Stimulated activated CD4-positive, alpha-beta T cell treated with anti-CD3 and anti-CD28 coated beads, Interleukin-15, amount 100 ng/mL, for 48 hours (primary cell): ENCODE results near the gene LRRC17.
"Not testable (repeated sequence)": the region's sequence is repeated elsewhere in the genome, so short reads cannot be mapped to it uniquely, and the experiment has no call there.

Experiments used
- DNase-seq, 2 donors: peaks; one replicate each; pipeline ENCODE4 v3.0.0-alpha.2; 2020; ENCODE audit warnings: low read depth in 2 of 2

The LRRC17 gene

DNA sequence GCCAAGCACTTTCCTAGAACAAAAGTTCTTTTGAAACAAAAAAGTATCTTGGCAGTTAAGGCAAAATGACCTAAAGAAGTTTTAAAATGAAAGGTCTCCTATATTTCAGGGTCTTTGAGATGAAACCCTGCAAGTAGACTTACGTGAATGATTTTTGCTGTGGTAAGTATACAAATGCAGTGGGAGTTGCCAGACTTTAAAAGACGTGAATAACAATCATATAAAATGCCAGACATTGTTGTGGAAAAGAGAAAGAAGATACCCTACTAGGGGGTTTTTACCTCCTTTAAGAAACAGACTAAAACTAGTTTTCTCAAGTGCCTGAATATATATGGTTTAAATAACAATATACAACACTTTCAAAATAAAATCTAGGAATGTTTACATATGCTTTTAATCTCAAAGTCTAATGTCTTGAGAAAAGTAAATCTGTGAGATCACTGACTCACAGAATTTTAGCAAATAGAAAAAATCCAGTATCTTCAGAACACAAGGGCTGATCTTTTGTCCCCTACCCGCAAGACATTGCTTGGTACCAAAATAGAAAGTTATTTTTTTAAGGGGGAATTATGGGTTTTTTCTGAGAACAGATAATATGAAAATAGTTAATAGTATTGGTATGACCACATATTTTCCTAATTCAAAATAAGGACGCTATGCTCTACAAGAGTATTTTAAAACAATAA, 29.5 kb downstream of the LRRC17 start:
- DNase-seq, result no peak

DNA sequence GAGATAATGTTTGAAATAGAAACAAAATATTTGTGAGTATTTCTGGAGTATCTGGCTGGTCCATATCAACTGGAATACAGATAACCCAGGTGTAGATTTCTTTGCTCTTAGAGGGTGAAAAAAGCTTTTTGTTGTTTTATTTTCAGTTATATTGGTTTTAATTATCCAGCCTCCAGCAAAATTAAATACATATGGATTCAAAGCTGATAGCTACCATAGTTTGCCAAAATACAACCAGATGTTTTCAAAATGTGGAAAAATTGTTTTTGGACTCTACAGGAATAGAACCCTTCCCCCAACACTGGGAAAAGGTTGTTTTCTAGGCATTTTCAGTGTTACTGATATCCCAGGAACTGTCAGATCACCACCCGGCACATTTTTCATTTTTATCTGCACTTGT, 30.1 kb downstream of the LRRC17 start:
- no peak for DNase-seq

DNA sequence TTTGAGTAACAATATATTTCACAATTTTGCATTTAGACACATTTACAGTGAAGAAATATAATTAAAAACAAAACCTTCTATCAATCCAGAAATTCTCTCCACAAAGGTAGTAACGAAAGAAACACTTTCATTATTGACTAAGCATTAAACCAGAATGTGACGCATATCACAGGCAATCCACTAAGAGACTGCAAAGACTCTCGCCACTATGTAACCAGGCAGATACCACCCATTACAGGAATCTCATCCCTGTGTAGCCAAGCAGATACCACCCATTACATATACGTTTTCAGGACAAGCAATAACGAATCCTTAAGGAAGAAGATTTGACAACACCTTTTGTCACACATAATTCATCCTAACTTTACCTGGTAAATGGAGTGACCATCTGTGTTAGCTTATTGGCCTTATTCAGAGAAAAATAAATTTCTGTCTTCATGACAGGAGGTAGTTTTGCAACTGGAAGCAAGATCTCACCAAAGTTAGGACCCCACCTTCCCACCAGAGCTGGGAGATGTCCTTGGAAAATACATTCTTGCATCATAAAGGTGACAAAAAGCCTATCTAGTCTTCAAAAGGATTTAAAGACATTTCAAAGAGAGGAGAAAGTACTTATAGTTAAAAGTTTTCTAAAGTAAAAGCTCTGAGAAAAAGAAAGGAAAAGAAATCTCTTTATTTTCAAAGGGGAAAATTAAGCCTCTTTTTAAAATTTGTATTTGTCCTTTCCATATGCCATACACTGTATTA, 30.8 kb downstream of the LRRC17 start:
- DNase-seq, result no peak

DNA sequence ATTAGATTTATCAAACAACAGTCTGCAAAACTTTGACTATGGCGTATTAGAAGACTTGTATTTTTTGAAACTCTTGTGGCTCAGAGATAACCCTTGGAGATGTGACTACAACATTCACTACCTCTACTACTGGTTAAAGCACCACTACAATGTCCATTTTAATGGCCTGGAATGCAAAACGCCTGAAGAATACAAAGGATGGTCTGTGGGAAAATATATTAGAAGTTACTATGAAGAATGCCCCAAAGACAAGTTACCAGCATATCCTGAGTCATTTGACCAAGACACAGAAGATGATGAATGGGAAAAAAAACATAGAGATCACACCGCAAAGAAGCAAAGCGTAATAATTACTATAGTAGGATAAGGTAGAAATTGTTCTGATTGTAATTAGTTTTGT, 31.4 kb downstream of the LRRC17 start:
- no peak for DNase-seq

DNA sequence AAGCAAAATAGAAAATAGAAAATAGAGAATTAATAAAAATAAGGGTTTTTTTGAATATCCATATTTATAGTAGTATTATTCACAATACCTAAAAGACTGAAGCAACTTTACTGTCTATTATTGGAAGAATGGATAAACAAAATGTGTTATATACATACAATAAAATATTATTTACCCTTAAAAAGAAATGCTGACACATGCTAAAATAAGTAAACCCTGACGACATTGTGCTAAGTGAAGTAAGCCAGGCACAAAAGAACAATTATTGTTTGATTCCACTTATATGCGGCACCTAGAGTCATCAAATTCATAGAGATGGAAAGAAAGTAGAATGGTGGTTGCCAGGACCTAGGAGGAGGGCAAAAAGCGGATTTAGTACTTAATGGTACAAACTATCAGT, 39.0 kb downstream of the LRRC17 start:
- DNase-seq, result no peak

DNA sequence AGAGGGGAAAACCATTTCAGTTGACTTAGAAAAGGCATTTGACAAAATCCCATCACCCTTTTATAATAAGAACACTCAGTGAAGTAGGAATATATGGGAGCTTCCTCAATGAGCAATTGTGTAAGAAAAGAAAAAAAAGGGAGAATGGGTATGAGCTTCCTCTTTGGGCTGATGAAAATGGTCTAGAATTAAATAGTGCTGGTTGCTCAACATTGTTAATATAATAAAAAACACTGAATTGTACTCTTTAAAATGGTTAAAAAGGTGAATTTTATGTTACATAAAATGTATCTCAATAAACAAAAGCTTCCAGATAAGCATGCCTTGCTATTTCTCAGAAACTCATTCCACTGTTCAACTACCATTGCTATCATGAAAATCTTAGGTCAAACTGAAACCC, 40.6 kb downstream of the LRRC17 start:
- no peak for DNase-seq

DNA sequence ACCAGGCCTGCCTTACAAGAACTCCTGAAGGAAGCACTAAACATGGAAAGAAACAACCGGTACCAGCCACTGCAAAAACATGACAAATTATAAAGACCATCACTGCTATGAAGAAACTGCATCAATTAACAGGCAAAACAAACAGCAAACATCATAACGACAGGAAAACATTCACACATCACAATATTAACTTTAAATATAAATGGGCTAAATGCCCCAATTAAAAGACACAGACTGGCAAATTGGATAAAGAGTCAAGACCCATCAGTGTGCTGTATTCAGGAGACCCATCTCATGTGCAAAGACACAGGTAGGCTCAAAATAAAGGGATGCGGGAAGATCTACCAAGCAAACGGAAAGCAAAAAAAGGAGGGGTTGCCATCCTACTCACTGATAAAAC, 41.6 kb downstream of the LRRC17 start:
- not testable (repeated sequence) for DNase-seq

DNA sequence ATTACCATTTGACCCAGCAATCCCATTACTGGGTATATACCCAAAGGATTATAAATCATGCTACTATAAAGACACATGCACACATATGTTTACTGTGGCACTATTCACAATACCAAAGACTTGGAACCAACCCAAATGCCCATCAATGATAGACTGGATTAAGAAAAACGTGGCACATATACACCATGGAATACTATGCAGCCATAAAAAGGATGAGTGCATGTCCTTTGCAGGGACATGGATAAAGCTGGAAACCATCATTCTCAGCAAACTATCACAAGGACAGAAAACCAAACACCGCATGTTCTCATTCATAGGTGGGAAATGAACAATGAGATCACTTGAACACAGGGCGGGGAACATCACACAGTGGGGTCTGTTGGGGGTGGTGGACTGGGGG, 45.2 kb downstream of the LRRC17 start:
- DNase-seq, result not testable (repeated sequence)

DNA sequence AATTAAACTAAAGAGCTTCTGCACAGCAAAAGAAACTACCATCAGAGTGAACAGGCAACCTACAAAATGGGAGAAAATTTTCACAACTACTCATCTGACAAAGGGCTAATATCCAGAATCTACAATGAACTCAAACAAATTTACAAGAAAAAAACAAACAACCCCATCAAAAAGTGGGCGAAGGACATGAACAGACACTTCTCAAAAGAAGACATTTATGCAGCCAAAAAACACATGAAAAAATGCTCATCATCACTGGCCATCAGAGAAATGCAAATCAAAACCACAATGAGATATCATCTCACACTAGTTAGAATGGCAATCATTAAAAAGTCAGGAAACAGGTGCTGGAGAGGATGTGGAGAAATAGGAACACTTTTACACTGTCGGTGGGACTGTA, 49.2 kb downstream of the LRRC17 start:
- DNase-seq, result not testable (repeated sequence)

DNA sequence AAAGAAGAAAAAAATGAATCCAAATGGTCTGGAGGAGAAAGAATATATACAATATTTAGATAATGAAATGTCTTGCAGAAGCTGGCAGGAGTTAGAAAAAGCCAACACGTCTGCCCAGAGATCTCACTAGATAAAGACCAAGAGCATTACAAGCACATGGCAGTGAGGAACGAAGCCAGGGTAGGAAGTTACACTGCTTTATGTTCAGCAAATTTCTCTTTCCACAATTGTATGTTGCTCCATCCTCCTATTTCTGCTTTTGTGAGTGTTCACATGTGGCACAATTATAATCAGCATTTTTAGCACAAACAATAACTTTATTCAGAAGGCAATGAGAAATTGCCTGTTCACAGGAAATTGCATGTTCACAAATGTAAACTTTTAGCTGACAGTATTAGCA, 53.7 kb downstream of the LRRC17 start:
- DNase-seq, result no peak

DNA sequence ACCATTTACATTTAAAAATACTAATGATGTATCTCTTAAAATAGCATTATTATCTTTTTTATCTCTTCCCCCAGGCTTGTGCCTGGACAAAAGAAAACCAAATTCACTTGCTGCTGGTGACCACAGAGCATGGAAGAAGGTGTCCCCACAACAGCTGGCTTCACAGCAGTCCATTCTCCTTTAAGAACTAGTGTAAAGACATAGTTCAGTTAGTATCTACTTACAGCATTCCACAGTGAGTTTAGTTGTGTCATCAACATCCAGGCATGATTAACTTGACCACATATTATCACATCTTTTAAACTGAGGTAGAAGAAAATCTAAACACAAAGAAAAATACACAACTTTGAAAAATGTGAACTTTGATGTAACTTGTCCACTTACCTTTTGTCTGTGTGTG, 55.0 kb downstream of the LRRC17 start:
- no peak for DNase-seq

DNA sequence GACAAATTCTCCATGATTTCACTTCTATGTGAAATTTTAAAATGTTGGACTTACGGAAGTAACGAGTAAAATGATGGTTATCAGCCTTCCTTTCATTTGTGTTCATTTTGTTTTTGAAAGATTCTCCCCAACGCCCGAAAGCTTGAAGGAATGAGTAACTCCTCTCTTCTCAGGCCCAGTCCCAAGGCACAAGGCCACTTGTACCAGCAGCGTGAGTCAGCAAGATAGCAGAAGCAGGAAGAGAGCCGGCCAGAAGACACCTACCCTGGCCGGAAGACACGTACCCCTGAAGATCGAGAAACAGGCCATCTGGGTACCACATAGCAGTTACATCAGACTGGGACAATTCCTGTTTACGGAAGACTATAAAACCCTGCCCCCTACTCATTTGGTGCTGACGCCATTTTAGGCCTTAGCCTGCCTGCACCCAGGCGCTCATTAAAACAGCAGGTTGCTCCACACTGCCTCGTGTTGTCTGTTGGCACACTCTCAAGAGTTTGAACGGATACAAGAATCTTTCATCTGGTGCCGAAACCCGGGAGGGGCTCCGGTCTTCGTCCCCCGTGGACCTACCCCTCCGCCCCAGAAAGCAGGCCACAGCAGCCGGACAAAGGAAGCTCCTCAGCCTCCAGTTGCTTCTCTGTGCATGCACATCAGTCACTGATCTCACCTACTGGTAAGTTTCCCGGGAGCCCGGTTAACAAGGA, 60.4 kb downstream of the LRRC17 start:
- DNase-seq, result no peak

DNA sequence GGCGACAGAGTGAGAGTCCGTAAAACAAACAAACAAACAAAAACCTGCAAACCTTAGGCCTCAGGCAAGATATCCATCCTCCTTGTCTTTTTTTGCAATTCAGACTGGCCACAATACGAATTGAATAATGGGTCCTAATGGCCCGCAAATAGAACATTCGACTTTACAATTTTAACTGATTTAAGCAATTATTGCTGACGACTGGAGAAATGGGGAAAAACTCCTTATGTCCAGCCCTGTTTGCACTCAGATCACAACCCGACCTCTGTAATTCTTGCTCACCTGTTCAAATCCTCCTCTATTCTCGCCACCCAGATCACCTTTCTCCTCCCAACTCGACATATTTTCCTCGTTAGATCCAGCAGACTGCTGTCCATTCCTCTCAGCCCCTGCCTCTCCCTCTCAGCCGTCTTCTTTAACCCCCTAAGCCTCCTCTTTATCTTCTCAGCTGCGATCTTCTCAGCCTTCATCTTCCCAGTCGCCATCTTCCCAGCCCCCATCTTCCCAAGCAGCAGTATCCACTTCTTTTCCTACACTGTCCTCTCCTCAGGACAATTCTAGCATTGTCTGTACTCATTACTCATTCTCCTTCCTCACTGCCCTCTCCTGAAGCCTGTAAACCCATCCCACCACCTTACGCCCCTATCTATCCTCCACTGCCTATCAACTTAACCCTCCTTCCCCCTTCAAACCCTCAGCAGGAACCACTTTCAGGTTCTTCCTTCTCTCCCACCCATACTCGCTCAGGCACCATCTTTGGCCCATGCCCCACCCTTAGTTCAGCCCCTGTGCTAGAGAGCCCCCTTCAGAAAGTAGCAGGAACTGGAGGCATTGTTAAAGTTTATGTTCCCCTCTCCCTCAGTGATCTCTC, 61.8 kb downstream of the LRRC17 start:
- DNase-seq, result no peak

DNA sequence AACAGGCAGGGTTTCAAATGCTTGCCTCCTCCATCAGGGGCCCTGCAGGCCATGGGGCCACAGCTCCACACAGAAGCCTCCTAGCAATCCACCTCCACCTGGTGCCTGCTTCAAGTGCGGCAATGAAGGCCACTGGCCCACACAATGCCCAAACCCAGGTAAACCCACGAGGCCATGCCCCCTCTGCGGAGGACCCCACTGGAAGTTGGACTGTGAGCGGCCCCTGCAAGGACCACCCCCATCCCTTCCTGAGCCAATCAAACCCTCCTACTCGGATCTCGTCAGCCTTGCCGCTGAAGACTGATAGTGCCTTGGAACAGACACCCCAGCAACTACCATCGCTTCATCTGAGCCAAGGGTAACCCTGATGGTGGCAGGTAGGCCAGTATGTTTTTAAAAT, 63.1 kb downstream of the LRRC17 start:
- no peak for DNase-seq

DNA sequence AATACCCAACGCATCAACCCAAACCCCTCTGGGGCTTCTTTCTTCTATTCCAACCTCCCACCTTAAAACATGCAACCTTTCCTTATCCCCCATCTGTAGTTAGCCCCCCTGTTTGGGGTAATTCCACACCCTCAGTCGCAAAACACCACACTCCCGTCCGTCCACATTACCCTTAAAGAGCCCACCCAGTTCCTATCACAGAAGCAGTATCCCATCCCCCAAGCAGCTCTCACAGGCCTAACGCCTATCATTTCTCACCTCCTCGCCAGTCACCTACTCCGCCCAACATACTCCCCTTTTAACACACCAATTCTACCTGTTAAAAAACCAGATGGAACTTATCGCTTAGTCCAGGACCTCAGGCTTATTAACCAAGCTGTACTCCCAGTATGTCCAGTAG, 63.7 kb downstream of the LRRC17 start:
- DNase-seq, result no peak

DNA sequence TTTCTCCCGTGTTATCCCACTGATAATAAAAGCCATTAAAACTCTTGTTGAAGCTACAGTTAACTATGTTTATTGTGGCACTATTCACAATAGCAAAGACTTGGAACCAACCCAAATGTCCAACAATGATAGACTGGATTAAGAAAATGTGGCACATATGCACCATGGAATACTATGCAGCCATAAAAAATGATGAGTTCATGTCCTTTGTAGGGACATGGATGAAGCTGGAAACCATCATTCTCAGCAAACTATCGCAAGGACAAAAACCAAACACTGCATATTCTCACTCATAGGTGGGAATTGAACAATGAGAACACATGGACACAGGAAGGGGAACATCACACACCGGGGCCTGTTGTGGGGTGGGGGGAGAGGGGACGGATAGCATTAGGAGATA, 64.8 kb downstream of the LRRC17 start:
- DNase-seq, result not testable (repeated sequence)

DNA sequence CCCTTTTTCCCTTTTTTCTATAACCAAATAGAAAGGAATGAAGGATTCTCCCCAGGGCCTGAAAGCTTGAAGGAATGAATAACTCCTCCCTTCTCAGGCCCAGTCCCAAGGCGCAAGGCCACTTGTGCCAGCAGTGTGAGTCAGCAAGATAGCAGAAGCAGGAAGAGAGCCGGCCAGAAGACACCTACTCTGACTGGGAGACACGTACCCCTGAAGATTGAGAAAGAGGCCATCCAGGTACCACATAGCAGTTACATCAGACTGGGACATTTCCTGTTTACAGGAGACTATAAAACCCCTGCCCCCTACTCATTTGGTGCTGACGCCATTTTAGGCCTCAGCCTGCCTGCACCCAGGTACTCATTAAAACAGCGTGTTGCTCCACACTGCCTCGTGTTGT, 65.5 kb downstream of the LRRC17 start:
- DNase-seq, result no peak

DNA sequence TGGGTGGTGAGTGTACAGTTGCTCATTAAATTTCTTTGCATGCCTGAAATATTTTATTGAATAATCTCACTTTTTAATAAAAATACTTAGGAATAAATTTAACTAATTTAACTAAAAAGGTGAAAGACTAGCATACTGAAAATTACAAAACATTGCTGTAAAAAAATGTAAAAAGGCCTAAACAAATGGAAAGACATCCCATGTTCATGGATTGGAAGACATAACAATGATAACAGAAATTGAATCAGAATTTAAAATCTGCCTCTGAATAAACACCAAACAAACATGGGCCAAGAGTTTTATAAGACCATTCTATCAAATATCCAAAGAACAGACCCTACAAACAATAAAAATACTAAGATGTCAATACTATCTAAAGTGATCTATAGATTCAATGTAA, 66.9 kb downstream of the LRRC17 start:
- no peak for DNase-seq

DNA sequence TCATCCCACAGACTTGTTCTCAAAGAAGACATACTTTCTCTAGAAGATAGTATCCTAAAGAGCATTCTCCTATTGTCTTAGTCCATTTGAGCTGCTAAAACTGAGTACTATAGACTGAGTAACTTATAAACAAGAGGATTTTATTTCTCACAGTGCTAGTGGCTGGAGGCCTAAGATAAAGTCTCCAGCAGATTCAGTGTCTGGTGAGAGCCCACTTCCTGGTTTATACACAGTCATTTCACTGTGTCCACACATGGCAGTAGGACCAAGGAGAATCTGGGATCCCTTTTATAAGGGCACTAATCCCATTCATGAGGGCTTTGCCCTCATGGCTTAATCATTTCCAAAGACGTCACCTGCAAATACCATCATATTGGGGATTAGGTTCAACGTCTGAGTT, 68.7 kb downstream of the LRRC17 start:
- no peak for DNase-seq

DNA sequence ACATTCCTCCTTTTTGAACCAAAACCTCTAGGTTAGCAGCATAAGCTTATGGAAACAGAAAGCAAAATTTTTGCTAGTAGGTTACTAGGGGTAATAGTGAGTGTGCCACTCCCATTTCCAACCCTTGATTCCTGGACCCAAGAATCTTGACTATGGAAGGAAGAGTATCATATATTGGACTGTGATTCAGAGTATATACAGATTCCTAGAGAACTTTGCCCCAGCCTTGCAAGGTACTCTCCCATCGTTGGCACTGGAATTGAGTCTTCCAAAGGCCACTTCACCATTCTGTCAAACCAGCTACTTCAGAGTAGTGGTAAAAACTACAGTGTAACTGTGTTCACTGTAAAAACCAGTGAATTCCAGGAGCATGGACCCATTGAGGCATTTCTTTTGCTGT, 69.4 kb downstream of the LRRC17 start:
- DNase-seq, result no peak

DNA sequence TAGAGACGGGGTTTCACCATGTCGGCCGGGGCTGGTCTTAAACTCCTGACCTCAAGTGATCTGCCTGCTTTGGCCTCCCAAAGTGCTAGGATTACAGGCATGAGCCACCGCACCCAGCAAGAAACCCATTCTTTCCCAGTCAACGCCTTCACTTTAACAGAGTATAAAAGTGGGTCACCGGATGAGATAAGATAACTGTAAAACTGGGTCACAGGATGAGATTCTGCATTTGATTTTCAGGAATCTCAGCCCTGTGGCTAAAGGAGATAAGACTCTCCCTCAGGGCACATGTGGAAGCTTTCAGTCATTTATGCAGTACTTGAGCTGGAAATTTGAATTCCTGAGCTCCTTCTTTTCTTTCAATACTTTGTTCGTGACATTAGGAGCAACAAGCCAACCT, 70.8 kb downstream of the LRRC17 start:
- no peak for DNase-seq

DNA sequence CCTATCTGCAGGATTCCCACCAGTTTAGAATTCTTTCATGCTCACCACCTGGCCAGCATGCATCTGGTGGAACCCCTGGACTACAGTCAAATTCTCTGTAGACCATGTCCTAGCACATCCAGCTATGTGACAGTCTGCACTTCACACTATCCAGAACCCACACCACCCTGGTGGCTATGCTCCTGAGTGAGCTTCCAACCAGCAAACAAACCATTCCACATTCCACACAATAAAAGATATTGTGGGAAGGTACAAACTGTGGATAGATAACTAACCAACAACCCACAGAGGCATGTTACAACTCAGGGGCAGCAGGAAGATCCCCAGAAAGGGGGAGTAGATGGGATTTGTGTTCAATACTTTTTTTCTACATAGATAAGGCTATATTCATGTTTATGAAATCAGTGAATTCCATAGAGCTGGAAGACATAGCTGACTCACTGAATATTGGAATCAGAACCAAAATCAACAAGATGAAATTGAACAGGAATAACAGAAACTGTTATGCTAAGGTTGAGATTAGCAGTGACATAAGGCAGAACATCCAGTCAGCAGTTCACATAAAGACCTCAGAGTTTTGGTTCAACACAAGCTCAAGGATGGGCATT, 72.5 kb downstream of the LRRC17 start:
- DNase-seq, result no peak
